H9 (cell line): ENCODE measurements around the gene TAF3. TPM values are rescaled to one million over a fixed set of nuclear protein-coding genes. Genes with fewer than 3 reads are reported as not detected.

Experiments used
- DNase-seq: peaks from one replicate; pipeline ENCODE4 v3.0.0-alpha.2; 2017
- H2AFZ ChIP-seq: one replicate; pipeline ENCODE4 v1.6.1; 2013; ENCODE audit warnings: mild to moderate bottlenecking, low read length, control low read depth, moderate library complexity
- H2AK5ac ChIP-seq: 2 replicates; pipeline ENCODE4 v1.6.1; 2013; ENCODE audit warnings: low read length, control low read depth, mixed read lengths; ENCODE audit not compliant: insufficient read length
- H2BK120ac ChIP-seq: one replicate; pipeline ENCODE4 v1.6.1; 2013; ENCODE audit warnings: low read depth, mild to moderate bottlenecking, low read length, control low read depth, inconsistent platforms; ENCODE audit not compliant: poor library complexity, severe bottlenecking
- H2BK12ac ChIP-seq: 2 replicates; pipeline ENCODE4 v1.6.1; 2013; ENCODE audit warnings: low read length, control low read depth, mixed read lengths, low read depth; ENCODE audit not compliant: insufficient read length
- H2BK15ac ChIP-seq: 2 replicates; pipeline ENCODE4 v1.6.1; 2013; ENCODE audit warnings: low read depth, low read length, control low read depth
- H2BK20ac ChIP-seq: one replicate; pipeline ENCODE4 v1.6.1; 2013; ENCODE audit warnings: low read depth, mild to moderate bottlenecking, low read length, control low read depth, inconsistent platforms; ENCODE audit not compliant: poor library complexity, severe bottlenecking
- H2BK5ac ChIP-seq: 2 replicates; pipeline ENCODE4 v1.6.1; 2013; ENCODE audit warnings: low read length, control low read depth, mixed read lengths; ENCODE audit not compliant: insufficient read length
- H3K14ac ChIP-seq: 2 replicates; pipeline ENCODE4 v1.6.1; 2013; ENCODE audit warnings: low read length, control low read depth; ENCODE audit not compliant: insufficient read depth
- H3K18ac ChIP-seq: 2 replicates; pipeline ENCODE4 v1.6.1; 2013; ENCODE audit warnings: low read depth, mild to moderate bottlenecking, mixed read lengths, low read length, control low read depth; ENCODE audit not compliant: insufficient read length
- H3K23ac ChIP-seq: 2 replicates; pipeline ENCODE4 v1.6.1; 2013; ENCODE audit warnings: low read length, control low read depth, mixed read lengths, low read depth; ENCODE audit not compliant: insufficient read length
- H3K23me2 ChIP-seq: 2 replicates; pipeline ENCODE4 v1.6.1; 2013; ENCODE audit warnings: low read depth, mild to moderate bottlenecking, mixed read lengths, low read length, control low read depth; ENCODE audit not compliant: insufficient read length, poor library complexity, severe bottlenecking
- H3K27ac ChIP-seq: 2 replicates; pipeline ENCODE4 v1.5.1; 2013; ENCODE audit warnings: low read length, control low read depth, mixed read lengths, low read depth; ENCODE audit not compliant: insufficient read length
- H3K27me3 ChIP-seq: 2 replicates; pipeline ENCODE4 v1.6.1; 2013; ENCODE audit warnings: low read length, control low read depth, inconsistent platforms; ENCODE audit not compliant: insufficient read depth
- H3K4ac ChIP-seq: 2 replicates; pipeline ENCODE4 v1.6.1; 2013; ENCODE audit warnings: low read depth, mild to moderate bottlenecking, control low read depth, inconsistent platforms, low read length, moderate library complexity
- H3K4me1 ChIP-seq: 2 replicates; pipeline ENCODE4 v1.6.1; 2013; ENCODE audit warnings: low read length, control low read depth, inconsistent platforms; ENCODE audit not compliant: insufficient read depth
- H3K4me2 ChIP-seq: 2 replicates; pipeline ENCODE4 v1.6.1; 2013; ENCODE audit warnings: low read length, control low read depth, mixed read lengths; ENCODE audit not compliant: insufficient read length, insufficient read depth
- H3K56ac ChIP-seq: 2 replicates; pipeline ENCODE4 v1.6.1; 2013; ENCODE audit warnings: low read depth, mild to moderate bottlenecking, mixed read lengths, low read length, control low read depth; ENCODE audit not compliant: insufficient read length
- H3K79me1 ChIP-seq: 2 replicates; pipeline ENCODE4 v1.6.1; 2013; ENCODE audit warnings: low read depth, mild to moderate bottlenecking, moderate library complexity, low read length, control low read depth, inconsistent platforms; ENCODE audit not compliant: insufficient read depth, poor library complexity, severe bottlenecking
- H3K79me2 ChIP-seq: 2 replicates; pipeline ENCODE4 v1.6.1; 2013; ENCODE audit warnings: low read length, control low read depth, inconsistent platforms; ENCODE audit not compliant: insufficient read depth
- H3K9ac ChIP-seq: 2 replicates; pipeline ENCODE4 v1.6.1; 2013; ENCODE audit warnings: low read length, control low read depth, mixed read lengths; ENCODE audit not compliant: insufficient read length; ENCODE audit errors: extremely low read depth
- H3K9me3 ChIP-seq: one replicate; pipeline ENCODE4 v1.6.1; 2013; ENCODE audit warnings: low read depth, low read length, inconsistent platforms; ENCODE audit not compliant: control insufficient read depth
- H3T11ph ChIP-seq: one replicate; pipeline ENCODE4 v1.6.1; 2013; ENCODE audit warnings: mild to moderate bottlenecking, low read length, control low read depth, inconsistent platforms
- H4K20me1 ChIP-seq: one replicate; pipeline ENCODE4 v1.6.1; 2013; ENCODE audit not compliant: control insufficient read depth, insufficient read length, insufficient read depth
- H4K5ac ChIP-seq: 2 replicates; pipeline ENCODE4 v1.6.1; 2013; ENCODE audit warnings: low read depth, mild to moderate bottlenecking, mixed read lengths, low read length, control low read depth; ENCODE audit not compliant: insufficient read length
- H4K8ac ChIP-seq: replicated peaks from 2 replicates; pipeline ENCODE4 v1.6.1; 2013; ENCODE audit warnings: low read length, control low read depth, mixed read lengths, low read depth; ENCODE audit not compliant: insufficient read length
- H4K91ac ChIP-seq: 2 replicates; pipeline ENCODE4 v1.6.1; 2013; ENCODE audit warnings: low read depth, mild to moderate bottlenecking, moderate library complexity, mixed read lengths, low read length, control low read depth; ENCODE audit not compliant: insufficient read length
- H3K27ac Mint-ChIP-seq, 3 experiments: 2 replicates in 2 of 3; 3 replicates in 1 of 3; pipeline ENCODE4 v1.8.0; 2020 to 2021; ENCODE audit warnings: mixed read lengths in 3 of 3, mild to moderate bottlenecking in 1 of 3, moderate library complexity in 1 of 3
- H3K27me3 Mint-ChIP-seq: 2 replicates; pipeline ENCODE4 v1.8.0; 2021; ENCODE audit warnings: low read depth, mild to moderate bottlenecking, moderate library complexity, mixed read lengths
- H3K36me3 Mint-ChIP-seq, 3 experiments: 2 replicates in 2 of 3; 3 replicates in 1 of 3; pipeline ENCODE4 v1.8.0; 2020 to 2021; ENCODE audit warnings: low read depth in 3 of 3, mixed read lengths in 3 of 3; ENCODE audit not compliant: insufficient read depth in 1 of 3
- H3K4me1 Mint-ChIP-seq, 2 experiments: 2 replicates each; pipeline ENCODE4 v1.8.0; 2020; ENCODE audit warnings: mixed read lengths in 2 of 2
- H3K4me3 Mint-ChIP-seq, 2 experiments: 2 replicates in 1 of 2; 3 replicates in 1 of 2; pipeline ENCODE4 v1.8.0; 2020 to 2021; ENCODE audit warnings: mild to moderate bottlenecking in 2 of 2, mixed read lengths in 2 of 2, moderate library complexity in 1 of 2
- H3K9me3 Mint-ChIP-seq, 2 experiments: 2 replicates in 1 of 2; 3 replicates in 1 of 2; pipeline ENCODE4 v1.8.0; 2020; ENCODE audit warnings: mild to moderate bottlenecking in 2 of 2, mixed read lengths in 2 of 2, moderate library complexity in 1 of 2
- CTCF ChIP-seq: fragments of 200-600 bp; sonication (generic); conservative IDR thresholded peaks from 3 replicates; pipeline ENCODE4 v1.8.0; 2021; ENCODE audit warnings: antibody characterized with exemption, mild to moderate bottlenecking
- WGBS: extraction: QIAGEN DNeasy Blood & Tissue Kit; methylation state at CpG from one replicate; pipeline ENCODE4 v1.1.7; 2013; ENCODE audit warnings: missing lambda C conversion rate, low lambda C conversion rate, mixed read lengths; ENCODE audit not compliant: insufficient read length; ENCODE audit errors: extremely low coverage; 5-methylcytosine and 5-hydroxymethylcytosine counted together
- total RNA-seq: library from RNA; stranded (reverse); gene quantifications from 2 replicates; pipeline ENCODE4 v1.2.1, GENCODE V29; 2021

The TAF3 gene
- total RNA-seq, 1 experiment from 2014 or later, result 10.2 TPM

DNA sequence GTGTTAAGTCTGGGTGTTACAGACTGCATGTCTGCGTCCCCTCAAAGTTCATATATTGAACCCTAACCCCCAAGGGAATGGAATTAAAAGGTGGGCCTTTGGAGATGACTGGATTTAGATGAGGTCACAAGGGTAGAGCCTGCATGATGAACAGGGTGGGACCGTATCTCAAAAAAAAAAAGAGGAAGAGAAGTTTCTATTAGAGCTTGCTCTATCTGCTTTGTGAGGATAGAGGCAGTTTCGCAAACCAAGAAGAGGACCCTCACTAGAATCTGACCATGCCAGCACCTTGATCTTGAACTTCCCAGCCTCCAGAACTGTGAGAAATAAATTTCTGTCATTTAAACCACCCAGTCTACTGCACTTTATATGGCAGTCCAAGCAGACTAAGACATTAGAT, 31.9 kb upstream of the TAF3 start:
- H4K8ac ChIP-seq, result no peak overlapping the region
- Mint-ChIP-seq H3K36me3 (peaks cover 6 to 22% (median 19%) of the 10 kb centered on the region in 3 experiments; a peak in 6 of 7 replicates), H3K9me3 (no peaks in the 10 kb centered on the region), H3K27ac (no peak overlapping the region), H3K4me1 (peaks cover 13 to 15% of the 10 kb centered on the region in 2 experiments), H3K4me3 (no peak overlapping the region), H3K27me3 (no peaks in the 10 kb centered on the region)
- WGBS, result no CpG with 5 or more reads among the region's 3 CpGs
- no peak overlapping the region for H2BK120ac ChIP-seq
- peak overlapping the region; percentile 8 for H3K9ac ChIP-seq
- H3T11ph ChIP-seq, result no peak overlapping the region
- H3K23me2 ChIP-seq, result peaks cover 5% of the 10 kb centered on the region
- H3K4me1 ChIP-seq, result no peaks in the 10 kb centered on the region
- H2BK12ac ChIP-seq, result no peak overlapping the region
- no peak overlapping the region for H3K27ac ChIP-seq
- H2AK5ac ChIP-seq, result no peak overlapping the region
- no peak overlapping the region for H2AFZ ChIP-seq
- no peaks in the 10 kb centered on the region for H4K20me1 ChIP-seq
- H3K23ac ChIP-seq, result no peak overlapping the region
- H3K18ac ChIP-seq, result no peak overlapping the region
- no peak overlapping the region for H2BK15ac ChIP-seq
- no peak overlapping the region for H3K4ac ChIP-seq
- no peak overlapping the region for H3K14ac ChIP-seq
- H3K79me2 ChIP-seq, result peaks cover 43% of the 10 kb centered on the region
- H4K5ac ChIP-seq, result no peak overlapping the region
- H3K27me3 ChIP-seq, result no peaks in the 10 kb centered on the region
- H2BK20ac ChIP-seq, result no peak overlapping the region
- peaks cover 3% of the 10 kb centered on the region for H3K79me1 ChIP-seq
- no peak for DNase-seq
- no peaks in the 10 kb centered on the region for H3K9me3 ChIP-seq
- no peak overlapping the region for H3K56ac ChIP-seq
- no peak for TF ChIP-seq CTCF
- no peak overlapping the region for H4K91ac ChIP-seq
- H2BK5ac ChIP-seq, result no peak overlapping the region
- peak overlapping the region; percentile 95 for H3K4me2 ChIP-seq
